NCI-H1694 (cell line): Measurements from ENCODE around the gene PSMA4.
A peak's percentile ranks its signal among the peaks of the same experiment; 100 is the strongest.
"Not testable (repeated sequence)": the region's sequence is repeated elsewhere in the genome, so short reads cannot be mapped to it uniquely, and the experiment has no call there.

Experiments used
- DNase-seq: peaks from one replicate; lab custom pipeline; 2025; lab: John Stamatoyannopoulos, UW

Gene PSMA4

DNA sequence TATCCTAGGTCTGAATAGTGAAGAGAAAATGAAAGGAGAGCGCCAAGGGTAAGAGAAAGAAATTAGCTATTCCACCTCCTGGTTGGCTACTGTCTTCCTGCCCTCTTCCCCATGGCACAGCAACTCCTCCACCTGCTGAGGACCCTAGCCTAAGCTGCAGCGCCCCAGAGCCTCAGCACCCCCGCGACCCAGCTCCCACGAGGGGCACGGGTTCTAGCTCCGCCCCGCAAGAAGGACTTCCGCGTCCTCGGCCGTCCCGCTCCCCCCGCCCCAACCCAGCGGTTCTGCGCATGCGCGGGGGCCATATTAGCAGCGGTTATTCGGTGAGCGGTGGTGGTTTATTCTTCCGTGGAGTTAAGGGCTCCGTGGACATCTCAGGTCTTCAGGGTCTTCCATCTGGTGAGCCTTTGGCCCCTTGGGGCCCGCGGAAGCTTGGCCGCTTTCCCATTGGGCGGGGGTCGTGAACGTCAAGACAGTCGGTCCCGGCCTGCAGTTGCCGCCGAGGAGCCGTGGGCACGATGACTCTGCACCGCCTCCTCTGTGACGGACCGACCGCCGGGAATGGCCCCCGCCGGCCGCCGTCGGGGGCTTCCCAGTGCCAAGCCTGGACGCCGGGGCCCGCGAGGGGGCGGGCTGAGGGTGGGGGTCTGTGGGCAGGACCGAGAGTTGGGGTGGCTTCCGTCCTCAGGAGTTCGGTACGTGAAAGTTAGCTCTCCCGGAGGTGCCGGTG lies at the start of gene PSMA4:
TSS of gene PSMA4 (plus strand) at position 304 of the 730 bp plus-strand sequence. CDS start 1,484 bp downstream, outside the sequence.
- DNase-seq = peak; percentile 67

DNA sequence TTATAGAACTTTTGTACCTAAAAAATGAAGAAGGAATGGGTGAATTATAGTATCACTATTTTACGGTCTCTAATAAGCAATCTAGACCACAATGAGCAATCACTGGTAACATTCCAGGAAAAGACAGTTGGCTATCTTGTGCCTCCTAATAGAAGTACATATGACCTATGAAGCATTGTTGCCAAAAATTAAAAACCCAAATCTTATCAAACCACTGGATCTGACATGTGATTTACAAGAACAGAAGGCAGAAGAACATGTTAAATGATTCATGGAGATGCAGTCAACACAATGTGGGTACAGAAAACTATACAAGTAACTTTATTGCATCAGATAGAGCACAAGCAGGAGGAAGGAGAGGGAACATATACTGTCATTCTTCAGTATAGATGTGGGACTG lies 47.4 kb upstream of the PSMA4 start:
- DNase-seq = no peak

DNA sequence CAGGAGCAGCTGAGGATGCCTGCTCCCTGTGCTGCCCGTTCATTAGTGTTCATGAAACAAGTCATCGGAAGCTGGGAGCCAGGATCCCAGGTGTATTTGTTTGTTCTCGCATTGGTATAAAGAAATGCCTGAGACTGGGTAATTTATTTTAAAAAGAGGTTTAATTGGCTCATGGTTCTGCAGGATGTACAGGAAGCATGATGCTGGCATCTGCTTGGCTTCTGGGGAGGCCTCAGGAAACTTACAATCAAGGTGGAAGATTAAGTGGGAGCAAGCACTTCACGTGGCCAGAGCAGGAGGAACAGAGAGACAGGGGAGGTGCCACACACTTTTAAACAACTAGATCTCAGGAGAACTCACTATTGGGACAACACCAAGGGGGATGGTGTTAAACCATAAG lies 38.4 kb upstream of the PSMA4 start:
- DNase-seq = no peak

DNA sequence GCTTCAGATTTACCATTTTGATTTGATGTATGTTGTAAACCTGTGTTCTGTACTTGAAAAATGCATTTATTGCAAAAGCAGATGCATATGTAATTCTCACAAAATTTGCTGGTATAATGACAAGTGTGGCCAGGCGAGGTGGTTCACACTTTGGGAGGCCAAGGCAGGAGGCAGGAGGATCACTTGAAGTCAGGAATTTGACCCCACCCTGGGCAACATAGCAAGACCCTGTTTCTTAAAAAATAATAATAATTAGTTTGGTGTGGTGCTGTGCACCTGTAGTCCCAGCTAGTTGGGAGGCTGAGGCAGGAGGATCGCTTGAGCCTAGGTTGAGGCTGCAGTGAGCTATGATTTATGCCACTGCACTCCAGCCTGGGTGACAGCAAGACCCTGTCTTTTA lies 37.6 kb upstream of the PSMA4 start:
- no peak for DNase-seq

DNA sequence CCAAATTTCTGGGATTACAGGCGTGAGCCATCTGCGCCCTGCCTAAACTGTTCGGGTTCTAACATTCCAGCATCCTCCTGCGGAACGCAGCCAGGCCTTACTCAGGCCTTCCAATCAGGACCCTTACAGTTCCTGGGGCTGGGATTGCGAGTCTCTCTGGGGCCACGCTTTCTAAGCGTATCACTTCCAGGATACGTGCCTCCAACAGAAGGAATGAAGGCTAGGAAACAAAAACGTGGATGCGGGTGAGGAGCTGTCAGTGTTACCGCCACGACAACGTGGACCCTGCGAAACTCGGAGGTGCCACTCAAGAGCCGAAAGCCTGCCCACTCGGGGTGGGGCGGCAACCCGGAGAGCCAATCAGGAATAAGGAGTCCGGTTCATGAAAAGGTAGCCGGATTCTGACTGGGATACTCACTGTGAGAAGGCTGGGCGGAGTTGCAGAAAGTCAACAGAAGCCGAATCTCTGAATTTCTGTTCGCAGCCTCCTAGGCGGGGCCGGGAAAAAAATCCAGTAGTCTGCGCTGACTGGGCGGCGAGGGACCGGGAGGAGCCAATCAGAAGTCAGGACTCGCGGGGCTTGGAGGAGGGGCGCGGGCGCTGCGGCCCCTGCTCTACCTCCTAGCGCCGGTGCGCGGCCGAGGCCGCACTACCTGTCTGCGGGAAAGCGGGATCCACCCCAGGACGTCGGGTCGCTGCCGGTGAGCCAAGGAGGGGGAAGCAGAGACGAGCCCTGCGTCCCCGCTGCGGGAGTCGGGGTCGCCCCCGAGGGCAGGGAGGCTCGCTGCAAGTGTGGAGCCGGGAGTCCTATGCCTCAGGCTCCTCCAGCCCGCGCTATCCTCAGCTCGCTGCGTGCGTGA lies 33.0 kb upstream of the PSMA4 start, which contains the start of gene HYKK:
TSS of gene HYKK (plus strand) at position 607 of the 860 bp plus-strand sequence. CDS start 5,512 bp downstream, outside the sequence.
- peak; percentile 92 for DNase-seq

DNA sequence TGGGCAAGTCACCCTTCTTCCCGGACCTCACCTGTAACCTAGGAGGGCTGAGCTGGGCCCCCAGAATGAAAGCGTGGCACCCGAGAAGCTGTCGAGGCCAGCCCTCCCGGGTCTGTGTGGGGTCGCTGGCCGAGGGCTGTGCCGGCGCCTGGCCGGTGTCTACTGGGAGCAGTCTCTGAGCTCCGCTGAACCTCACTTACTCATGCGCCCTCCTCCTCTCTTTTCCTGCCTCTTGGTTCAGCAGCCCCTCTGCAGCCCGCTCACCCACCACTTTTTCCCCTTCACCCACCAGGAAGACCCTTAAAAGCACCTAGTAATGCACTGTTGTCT lies 32.4 kb upstream of the PSMA4 start:
- DNase-seq = no peak

DNA sequence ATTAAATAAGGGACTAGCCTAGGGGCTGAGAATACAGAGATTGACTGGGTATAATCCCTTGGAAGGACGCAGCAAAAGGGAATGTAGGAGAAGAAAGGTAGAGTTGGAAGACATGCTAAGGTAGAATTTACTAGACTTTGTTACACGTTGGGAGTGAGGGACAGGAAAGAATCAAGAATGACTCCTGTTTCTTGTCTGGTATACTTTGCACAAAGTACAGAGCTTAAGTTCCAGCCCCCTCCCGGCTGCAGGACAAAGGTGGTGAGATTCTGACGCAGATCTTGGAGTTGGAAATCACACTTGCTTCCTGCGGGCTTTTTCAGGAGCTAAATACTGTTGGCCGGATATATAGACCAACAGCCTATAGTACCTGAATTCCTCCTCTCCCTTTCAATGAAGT lies 32.0 kb upstream of the PSMA4 start:
- DNase-seq = no peak

DNA sequence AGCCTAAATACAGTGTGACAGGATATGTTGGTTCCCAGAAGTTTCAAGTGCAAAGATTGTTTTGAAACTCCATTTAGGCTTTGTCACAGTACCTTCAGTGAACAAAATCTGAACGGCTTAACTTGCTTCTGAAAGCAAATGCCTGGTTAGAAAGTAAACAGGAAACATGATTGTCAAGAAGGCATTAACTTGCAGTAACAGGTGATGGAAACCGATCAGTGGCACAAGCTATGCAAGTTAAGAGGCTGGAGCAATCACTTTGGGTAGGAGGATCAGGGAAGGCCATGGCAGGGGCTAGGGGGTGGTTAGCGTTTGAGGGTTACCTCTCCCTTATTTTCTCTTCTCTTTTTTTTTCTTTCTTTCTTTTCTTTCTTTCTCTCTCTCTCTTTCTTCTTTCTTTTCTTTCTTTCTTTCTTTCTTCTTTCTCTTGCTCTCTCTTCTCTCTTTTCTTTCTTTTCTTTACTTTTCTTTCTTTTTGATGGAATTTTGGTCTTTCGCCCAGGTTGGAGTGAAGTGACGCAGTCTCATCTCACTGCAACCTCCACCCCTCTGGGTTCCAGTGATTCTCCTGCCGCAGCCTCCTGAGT lies 30.4 kb upstream of the PSMA4 start:
- no peak for DNase-seq

DNA sequence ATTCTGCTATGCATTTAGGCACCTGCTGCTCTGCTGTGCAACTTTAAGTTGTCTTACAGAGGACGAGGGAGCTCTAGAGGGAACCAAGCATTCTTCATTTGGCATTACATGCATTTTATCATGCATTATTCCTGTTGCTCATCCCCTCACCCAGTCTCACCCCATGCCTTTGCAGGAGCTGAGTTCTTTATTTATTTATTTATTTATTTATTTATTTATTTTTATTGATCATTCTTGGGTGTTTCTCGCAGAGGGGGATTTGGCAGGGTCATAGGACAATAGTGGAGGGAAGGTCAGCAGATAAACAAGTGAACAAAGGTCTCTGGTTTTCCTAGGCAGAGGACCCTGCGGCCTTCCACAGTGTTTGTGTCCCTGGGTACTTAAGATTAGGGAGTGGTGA lies 20.2 kb upstream of the PSMA4 start:
- not testable (repeated sequence) for DNase-seq

DNA sequence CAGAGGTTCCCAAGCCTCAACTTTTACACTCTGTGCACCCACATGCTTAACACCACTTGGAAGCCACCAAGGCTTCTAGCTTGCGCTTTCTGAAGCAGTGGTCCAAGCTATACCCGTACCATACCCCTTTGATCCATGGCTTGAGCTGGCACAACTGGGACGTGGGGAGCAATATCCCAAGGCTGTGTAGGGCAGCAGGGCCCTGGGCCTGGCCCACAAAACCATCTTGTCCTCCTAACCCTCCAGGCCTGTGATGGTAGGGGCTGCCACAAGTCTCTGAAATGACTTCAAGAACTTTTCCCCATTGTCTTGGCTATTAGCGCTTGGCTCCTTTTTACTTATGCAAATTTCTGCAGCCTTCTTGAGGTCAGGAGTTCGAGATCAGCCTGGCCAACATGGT lies 16.0 kb upstream of the PSMA4 start:
- DNase-seq = no peak

DNA sequence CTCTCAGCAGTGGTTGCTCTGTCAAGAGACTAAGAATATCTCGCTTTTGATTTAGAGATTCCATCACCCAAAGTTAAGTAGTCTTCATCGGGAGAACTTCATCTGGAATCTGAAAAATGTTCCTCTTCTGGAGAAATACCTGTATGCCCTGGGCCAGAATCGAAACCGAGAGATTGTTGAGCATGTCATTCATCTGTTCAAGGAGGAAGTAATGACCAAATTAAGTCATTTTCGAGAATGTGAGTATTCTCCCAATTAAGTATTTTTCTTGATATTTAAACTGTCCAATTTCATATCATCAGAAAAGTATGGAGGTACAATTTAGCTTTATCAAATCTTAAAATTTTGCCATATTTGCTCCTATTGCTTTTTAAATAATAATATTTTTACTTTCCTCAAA lies 12.9 kb upstream of the PSMA4 start:
- DNase-seq = no peak

DNA sequence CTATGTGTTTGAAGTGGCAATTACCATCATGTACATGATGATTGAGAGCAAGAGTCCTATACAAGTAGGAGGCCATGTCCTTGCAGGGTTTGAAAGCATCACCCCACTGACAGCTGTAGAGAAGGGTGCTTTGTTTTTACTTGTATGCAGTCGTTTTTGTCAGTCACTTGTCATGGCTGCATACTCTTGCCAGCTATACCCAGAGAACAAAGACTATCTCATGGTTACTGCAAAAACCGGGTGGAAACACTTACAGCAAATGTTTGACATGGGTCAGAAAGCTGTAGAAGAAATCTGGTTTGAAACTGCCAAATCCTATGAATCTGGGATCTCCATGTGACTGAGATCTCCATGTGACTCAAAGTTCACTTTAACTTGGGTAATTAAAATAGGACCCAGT lies 6.9 kb upstream of the PSMA4 start:
- no peak for DNase-seq

DNA sequence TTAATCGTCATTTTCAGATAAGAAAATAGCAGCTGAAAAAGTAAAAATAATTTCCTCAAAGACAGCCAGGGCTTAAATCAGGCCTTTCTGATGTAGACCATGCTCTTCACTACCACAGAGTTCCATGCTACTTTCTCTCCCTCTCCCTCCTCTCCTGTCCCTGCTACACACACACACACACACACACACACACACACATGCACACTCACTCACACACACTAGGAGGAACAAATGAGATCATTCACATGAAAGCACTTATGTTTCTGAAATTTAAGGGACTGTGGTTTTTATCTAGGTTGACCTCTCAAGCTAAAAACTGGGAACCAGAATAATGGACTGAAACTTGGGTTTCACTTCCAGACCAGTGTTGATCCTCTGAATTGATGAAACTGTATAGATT lies 4.1 kb upstream of the PSMA4 start:
- no peak for DNase-seq

DNA sequence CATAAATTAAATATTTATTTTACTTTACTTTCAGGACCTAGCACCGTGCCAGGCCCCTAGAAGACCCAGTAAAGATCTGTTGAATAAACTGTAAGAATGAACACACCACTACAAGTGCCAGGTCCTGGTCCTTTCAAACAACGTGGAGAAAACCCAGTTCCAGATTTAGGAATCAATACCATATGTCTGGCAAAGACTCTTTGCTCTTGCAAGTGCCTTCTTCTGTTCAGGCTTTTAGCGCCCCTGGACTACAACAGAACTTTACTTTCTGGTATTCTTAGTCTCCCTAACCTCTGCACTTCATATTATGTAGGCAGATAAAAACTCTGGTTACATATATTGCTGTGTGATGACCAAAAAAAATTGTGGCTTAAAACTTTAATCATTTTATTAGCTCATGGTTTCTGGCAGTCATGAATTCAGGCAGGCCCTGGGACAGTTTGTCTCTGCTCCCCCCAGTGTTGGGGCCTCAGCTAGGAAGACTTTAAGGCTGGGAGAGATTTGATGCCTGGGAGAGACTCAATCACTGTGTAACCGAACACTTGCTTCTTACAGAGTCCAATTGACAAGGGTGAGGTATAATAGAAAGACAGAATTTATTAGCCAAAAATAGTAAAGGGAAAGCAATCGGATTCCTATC lies 2.9 kb upstream of the PSMA4 start:
- DNase-seq = no peak

DNA sequence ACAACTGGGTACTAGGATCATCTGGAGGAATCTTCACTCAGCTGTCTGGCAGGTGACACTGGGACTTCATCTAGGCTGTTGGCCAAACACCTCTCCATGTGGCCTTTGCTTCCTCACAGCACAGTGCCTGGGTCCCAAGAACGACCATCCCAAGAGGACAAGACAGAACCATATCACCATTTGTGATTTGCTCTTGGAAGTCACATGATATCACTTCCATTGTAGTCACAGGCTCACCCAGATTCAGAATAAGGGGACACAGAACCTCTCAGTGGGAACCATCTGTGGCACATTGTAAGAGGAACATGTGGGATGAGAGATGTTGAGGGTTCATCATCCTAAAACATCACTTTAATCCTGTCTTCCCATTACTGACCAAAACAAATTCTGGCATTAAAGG lies 1.9 kb upstream of the PSMA4 start:
- DNase-seq = no peak

DNA sequence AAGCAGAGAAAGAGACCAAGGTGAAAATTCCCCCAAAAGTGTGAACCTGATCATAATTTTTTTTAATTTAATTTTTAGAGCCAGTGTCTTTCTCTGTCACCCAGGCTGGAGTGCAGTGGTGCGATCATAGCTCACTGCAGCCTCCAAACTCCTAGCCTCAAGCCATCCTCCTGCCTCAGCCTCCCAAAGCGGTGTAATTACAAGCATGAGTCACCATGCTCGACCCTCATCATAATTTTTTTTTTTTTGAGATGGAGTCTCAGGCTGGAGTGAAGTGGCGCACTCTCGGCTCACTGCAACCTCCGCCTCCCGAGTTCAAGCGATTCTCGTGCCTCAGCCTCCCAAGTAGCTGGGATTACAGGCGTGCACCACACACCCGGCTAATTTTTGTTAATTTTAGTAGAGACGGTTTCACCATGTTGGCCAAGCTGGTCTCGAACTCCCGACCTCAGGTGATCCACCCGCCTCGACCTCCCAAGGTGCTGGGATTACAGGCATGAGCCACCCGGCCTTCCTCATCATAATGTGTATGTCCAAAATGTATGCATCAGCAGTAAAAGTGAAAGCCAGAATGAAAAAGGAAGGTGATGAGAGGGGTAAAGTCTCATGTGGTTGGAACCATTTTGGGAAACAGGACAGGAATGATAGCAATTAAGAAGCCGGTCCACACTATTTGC lies 642 bp upstream of the PSMA4 start:
- not testable (repeated sequence) for DNase-seq

DNA sequence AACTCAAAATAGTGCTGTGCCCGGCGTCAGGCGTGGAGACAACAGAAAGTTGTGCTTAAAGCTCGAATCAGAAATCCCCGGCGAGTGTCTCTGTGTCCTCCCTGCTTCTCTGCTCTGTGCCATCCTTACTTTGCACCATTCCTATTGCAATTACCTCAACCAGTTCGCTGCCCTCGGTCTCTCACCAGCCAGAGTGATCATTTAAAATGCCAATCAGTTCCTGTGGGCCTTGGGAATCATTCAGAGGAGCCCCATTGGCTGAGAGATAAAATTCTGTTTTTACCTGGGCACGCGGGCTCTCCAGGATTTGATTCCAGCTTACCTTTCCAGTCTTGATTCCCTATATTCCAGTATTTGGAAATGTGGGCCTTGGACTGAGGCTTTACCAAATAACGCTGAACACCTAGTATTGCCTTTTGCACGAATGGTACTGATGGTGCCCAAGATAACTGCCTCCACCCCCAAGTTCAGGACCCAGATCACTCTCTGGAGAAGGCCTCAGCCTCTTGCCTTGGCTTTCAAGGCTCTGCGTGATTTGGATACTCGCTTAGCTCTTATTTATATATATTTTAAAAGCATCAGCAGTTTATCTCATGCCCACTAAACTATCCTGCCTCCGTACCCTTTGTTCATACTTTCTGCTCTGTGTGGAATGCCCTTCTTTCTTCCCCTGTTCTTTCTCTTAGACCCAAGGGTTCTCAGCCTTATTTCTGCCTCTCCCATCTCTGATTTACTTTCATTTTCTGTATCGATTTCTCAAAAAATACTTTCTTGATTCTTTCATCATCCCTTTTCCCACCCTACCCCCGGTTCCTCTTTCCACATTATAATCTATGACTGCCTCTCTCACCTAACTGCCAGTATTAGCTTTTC lies 863 bp downstream of the PSMA4 start:
- no peak for DNase-seq

DNA sequence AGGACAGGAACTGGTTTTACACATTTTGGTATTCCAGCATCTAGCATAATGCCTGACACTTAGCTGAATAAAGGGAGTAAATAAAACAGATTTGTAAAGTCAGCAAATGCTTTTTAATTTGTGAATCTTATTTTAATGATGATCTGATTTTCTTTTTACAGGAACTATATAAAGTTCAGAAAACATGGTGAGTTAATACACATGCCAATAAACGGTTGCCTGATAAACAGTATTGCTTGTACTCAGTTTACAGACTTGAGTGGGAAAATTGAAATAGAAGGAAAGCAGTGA lies 1.4 kb downstream of the PSMA4 start:
- no peak for DNase-seq

DNA sequence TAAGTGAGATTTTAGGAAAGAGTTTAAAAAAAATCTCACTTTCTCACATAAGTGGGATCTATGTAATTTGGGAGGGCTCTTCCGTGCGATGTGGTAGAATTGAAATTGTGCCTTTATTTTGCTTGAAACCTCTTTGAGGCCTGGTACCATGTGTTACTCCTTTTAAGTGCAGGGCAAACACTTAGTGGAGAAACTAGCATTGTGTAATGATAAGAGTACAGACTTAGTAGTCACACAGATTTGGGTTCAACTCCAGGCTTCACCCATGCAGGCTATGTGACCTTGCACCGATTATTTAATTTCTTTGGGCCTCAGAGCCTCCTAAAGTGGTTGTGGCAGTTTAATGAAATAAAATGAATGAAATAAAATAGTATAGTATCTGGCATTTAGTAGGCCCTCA lies 2.4 kb downstream of the PSMA4 start:
- DNase-seq = no peak

DNA sequence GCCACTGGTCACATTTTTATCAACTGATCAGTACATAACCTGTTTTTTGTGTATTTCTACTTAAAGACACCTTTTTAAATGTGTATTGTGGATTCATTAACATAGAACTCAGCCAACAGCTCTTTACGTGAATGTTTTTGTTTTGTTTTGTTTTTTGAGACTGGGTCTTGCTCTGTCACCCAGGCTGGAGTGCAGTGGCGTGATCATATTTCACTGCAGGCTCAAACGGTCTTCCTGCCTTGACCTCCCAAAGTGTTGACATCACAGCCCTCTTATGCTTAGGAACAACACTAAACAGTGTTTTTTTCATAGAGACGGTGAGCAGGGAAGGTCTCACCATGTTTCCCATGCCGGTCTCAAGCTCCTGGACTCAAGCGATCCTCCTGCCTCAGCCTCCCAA lies 9.9 kb downstream of the PSMA4 start:
- no peak for DNase-seq

DNA sequence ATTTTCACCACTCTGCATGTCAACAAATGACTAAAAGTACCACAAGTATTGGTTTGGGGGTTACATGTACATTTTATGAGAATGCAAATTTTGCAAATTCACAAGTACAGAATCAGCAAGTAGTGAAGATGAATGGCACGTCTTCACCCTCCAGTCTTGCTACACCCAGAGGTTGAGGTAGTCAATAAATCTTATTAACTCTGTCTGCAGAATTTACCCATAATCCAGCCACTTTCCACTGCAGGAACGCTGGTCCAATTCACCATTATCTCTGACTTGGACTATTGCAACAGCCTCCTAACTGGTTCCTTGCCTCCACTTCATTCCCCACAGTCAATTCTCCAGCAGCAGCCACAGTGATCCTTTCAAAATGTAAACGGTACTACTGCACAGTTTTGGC lies 10.6 kb downstream of the PSMA4 start:
- DNase-seq = no peak
